GM19452 (cell line): Measurements from ENCODE around the gene GSE1.

Experiments
- ATAC-seq: cut with Tn5 transposase; IDR thresholded peaks from one replicate; pipeline ENCODE4 v1.9.1; 2021; ENCODE audit not compliant: unreplicated experiment

The GSE1 gene

GRCh38 chr16:85718153-85718477, 105.0 kb downstream of the GSE1 start:
- ATAC-seq, result no peak

GRCh38 chr16:85718682-85719081, 105.6 kb downstream of the GSE1 start:
- ATAC-seq, result no peak

GRCh38 chr16:85719605-85720301, 106.6 kb downstream of the GSE1 start:
- no peak for ATAC-seq

GRCh38 chr16:85720302-85720637, 107.1 kb downstream of the GSE1 start:
- ATAC-seq, result no peak

GRCh38 chr16:85722128-85722893, 109.2 kb downstream of the GSE1 start:
- no peak for ATAC-seq

GRCh38 chr16:85724126-85724879, 111.2 kb downstream of the GSE1 start:
- ATAC-seq, result no peak

- no peak for ATAC-seq
Observed at GRCh38 chr16:85724936-85725335, 111.8 kb downstream of the GSE1 start.
